Measurements from ENCODE around the gene DES. TPM values are rescaled to one million over a fixed set of nuclear protein-coding genes. Genes with fewer than 3 reads are reported as not detected.

Gene DES
- total and polyA plus RNA-seq, 2 donors (not counting 3 experiments of a cell fraction or from before 2014, with no cell fraction given), result not detected

- ChIA-PET CTCF (interaction anchor here (0.5 to 3.1 kb wide), 3 partner anchors 44 to 63 kb away, joined by 4 to 52 read pairs (median 7); no protein-coding TSS in a partner anchor), POLR2A (no interaction called here)
These were observed 47.7 kb downstream of the DES start for GRCh38 chr2:219465659-219466561.

GRCh38 chr2:219466816-219467735 lies 48.9 kb downstream of the DES start:
- no peak overlapping the region for H3K4me3 ChIP-seq (replicated peaks in 1 of 3; ENCODE audit: insufficient read depth in 1 of 3, low read depth in 1 of 3, low read length in 3 of 3)
- TF ChIP-seq MYC (IDR thresholded peaks at IDR 0.05; ENCODE audit: low read depth, low read length) (no peak), JUN (IDR thresholded peaks at IDR 0.05; ENCODE audit: borderline replicate concordance, insufficient read depth, insufficient read length, low read depth) (no peak), GATA2 (IDR thresholded peaks at IDR 0.05; ENCODE audit: insufficient read depth, insufficient read length, low read depth, low read length) (no peak), POLR2AphosphoS5 (IDR thresholded peaks at IDR 0.05; ENCODE audit: insufficient read depth, low read depth, low read length) (no peak)
- TF ChIP-seq, protein P1, sequence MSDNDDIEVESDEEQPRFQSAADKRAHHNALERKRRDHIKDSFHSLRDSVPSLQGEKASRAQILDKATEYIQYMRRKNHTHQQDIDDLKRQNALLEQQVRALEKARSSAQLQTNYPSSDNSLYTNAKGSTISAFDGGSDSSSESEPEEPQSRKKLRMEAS (IDR thresholded peaks at IDR 0.05; ENCODE audit: insufficient read depth, insufficient read length), result no peak
- TF ChIP-seq, protein P2, sequence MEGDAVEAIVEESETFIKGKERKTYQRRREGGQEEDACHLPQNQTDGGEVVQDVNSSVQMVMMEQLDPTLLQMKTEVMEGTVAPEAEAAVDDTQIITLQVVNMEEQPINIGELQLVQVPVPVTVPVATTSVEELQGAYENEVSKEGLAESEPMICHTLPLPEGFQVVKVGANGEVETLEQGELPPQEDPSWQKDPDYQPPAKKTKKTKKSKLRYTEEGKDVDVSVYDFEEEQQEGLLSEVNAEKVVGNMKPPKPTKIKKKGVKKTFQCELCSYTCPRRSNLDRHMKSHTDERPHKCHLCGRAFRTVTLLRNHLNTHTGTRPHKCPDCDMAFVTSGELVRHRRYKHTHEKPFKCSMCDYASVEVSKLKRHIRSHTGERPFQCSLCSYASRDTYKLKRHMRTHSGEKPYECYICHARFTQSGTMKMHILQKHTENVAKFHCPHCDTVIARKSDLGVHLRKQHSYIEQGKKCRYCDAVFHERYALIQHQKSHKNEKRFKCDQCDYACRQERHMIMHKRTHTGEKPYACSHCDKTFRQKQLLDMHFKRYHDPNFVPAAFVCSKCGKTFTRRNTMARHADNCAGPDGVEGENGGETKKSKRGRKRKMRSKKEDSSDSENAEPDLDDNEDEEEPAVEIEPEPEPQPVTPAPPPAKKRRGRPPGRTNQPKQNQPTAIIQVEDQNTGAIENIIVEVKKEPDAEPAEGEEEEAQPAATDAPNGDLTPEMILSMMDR (IDR thresholded peaks at IDR 0.05; ENCODE audit: extremely low read depth in 1 of 2, insufficient read depth in 1 of 2, low read depth in 1 of 2, low read length in 2 of 2), result no peak
- ChIA-PET POLR2A (no interaction called here), CTCF (interaction anchor here (1.3 to 3.0 kb wide), 5 partner anchors 8 to 63 kb away, joined by 3 to 12 read pairs (median 7); no protein-coding TSS in a partner anchor)
- no TSS peak for BruUV-seq (replicated peaks)
- H3K36me3 ChIP-seq (ENCODE audit: control insufficient read depth in 2 of 2, extremely low read depth in 1 of 2, insufficient read depth in 2 of 2, low read length in 2 of 2), result no peaks in the 10 kb centered on the region
- dilution Hi-C loops (cut with MboI; ENCODE audit: extremely low pct_ligation_motif_present, low sequenced_read_pairs), result no loop called here
- no peaks in the 10 kb centered on the region for H3K4me1 ChIP-seq (ENCODE audit: control insufficient read depth, extremely low read depth, insufficient read depth, low read length)
- no peak overlapping the region for H2AFZ ChIP-seq (ENCODE audit: low read depth, low read length)
- no peaks in the 10 kb centered on the region for H4K20me1 ChIP-seq (replicated peaks; ENCODE audit: control insufficient read depth, extremely low read depth, insufficient read depth, low read length)
- no peak overlapping the region for H3K27ac ChIP-seq (ENCODE audit: insufficient read depth, low read depth, low read length)
- H3K9me1 ChIP-seq (replicated peaks; ENCODE audit: control insufficient read depth, extremely low read depth, insufficient read depth, low read length), result no peaks in the 10 kb centered on the region
- no peaks in the 10 kb centered on the region for H3K27me3 ChIP-seq (ENCODE audit: control insufficient read depth in 2 of 2, insufficient read depth in 2 of 2, low read length in 2 of 2)
- H3K4me2 ChIP-seq (ENCODE audit: insufficient read depth, low read length), result no peak overlapping the region
- H3K79me2 ChIP-seq (ENCODE audit: control insufficient read depth, insufficient read depth, low read length), result no peaks in the 10 kb centered on the region
- FAIRE-seq (no peak), DNase-seq (ENCODE audit: low read depth, low spot score) (no peak)
- H3K9ac ChIP-seq (replicated peaks; ENCODE audit: extremely low read depth, insufficient read depth, low read length), result no peak overlapping the region
- intact Hi-C loops (cut with micrococcal nuclease), result no loop called here
- H3K9me3 ChIP-seq (replicated peaks; ENCODE audit: control insufficient read depth, insufficient read depth, low read length), result no peaks in the 10 kb centered on the region

More at GRCh38 chr2:219465659-219466561, 47.7 kb downstream of the DES start:
- H3K36me3 ChIP-seq (ENCODE audit: control insufficient read depth in 2 of 2, extremely low read depth in 1 of 2, insufficient read depth in 2 of 2, low read length in 2 of 2), result no peaks in the 10 kb centered on the region
- BruUV-seq (replicated peaks), result no TSS peak
- no peaks in the 10 kb centered on the region for H3K4me1 ChIP-seq (ENCODE audit: control insufficient read depth, extremely low read depth, insufficient read depth, low read length)
- H4K20me1 ChIP-seq (replicated peaks; ENCODE audit: control insufficient read depth, extremely low read depth, insufficient read depth, low read length), result no peaks in the 10 kb centered on the region
- intact Hi-C loops (cut with micrococcal nuclease), result no loop called here
- no peak overlapping the region for H3K4me3 ChIP-seq (replicated peaks in 1 of 3; ENCODE audit: insufficient read depth in 1 of 3, low read depth in 1 of 3, low read length in 3 of 3)
- H2AFZ ChIP-seq (ENCODE audit: low read depth, low read length), result no peak overlapping the region
- no peaks in the 10 kb centered on the region for H3K79me2 ChIP-seq (ENCODE audit: control insufficient read depth, insufficient read depth, low read length)
- H3K9me3 ChIP-seq (replicated peaks; ENCODE audit: control insufficient read depth, insufficient read depth, low read length), result no peaks in the 10 kb centered on the region
- no peak overlapping the region for H3K4me2 ChIP-seq (ENCODE audit: insufficient read depth, low read length)
- H3K9ac ChIP-seq (replicated peaks; ENCODE audit: extremely low read depth, insufficient read depth, low read length), result no peak overlapping the region
- H3K27me3 ChIP-seq (ENCODE audit: control insufficient read depth in 2 of 2, insufficient read depth in 2 of 2, low read length in 2 of 2), result no peaks in the 10 kb centered on the region
- H3K27ac ChIP-seq (ENCODE audit: insufficient read depth, low read depth, low read length), result no peak overlapping the region
- TF ChIP-seq EZH2 (IDR thresholded peaks at IDR 0.05; ENCODE audit: borderline replicate concordance, low read depth, low read length, severe bottlenecking), result no peak
- DNase-seq (ENCODE audit: low read depth, low spot score) (no peak), FAIRE-seq (no peak)
- dilution Hi-C loops (cut with MboI; ENCODE audit: extremely low pct_ligation_motif_present, low sequenced_read_pairs), result no loop called here
- H3K9me1 ChIP-seq (replicated peaks; ENCODE audit: control insufficient read depth, extremely low read depth, insufficient read depth, low read length), result no peaks in the 10 kb centered on the region
